AG08395 (cell line): ENCODE measurements around the gene SPG7.

Source experiments
- DNase-seq: peaks from one replicate; pipeline ENCODE4 v3.0.0; 2012; ENCODE audit warnings: mixed read lengths, low spot score

Gene SPG7

GRCh38 chr16:89517128-89517527 lies 8.9 kb downstream of the SPG7 start:
- no peak for DNase-seq

- DNase-seq, result no peak
Measured at GRCh38 chr16:89519881-89520280, 11.7 kb downstream of the SPG7 start.

DNA sequence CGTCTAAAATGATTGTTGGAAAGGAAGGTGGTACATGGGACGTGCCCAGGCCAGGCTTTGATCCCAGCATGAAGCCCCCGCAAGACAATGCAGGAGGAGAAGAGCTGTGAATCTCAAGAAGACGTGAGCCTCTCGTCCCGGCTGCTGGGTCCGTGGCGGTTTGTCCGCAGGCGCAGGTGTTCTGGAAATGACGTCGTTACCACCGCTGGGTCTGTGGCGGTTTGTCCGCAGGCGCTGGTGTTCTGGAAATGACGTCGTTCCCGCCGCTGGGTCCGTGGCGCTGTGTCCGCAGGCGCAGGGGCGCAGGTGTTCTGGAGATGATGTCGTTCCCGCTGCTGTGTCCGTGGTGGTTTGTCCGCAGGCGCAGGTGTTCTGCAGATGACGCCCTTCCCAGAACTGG lies 14.1 kb downstream of the SPG7 start:
- DNase-seq, result no peak

GRCh38 chr16:89523680-89524344 lies 15.6 kb downstream of the SPG7 start:
- DNase-seq, result no peak

- no peak for DNase-seq
Measured at GRCh38 chr16:89525146-89525913, 17.1 kb downstream of the SPG7 start.

DNA sequence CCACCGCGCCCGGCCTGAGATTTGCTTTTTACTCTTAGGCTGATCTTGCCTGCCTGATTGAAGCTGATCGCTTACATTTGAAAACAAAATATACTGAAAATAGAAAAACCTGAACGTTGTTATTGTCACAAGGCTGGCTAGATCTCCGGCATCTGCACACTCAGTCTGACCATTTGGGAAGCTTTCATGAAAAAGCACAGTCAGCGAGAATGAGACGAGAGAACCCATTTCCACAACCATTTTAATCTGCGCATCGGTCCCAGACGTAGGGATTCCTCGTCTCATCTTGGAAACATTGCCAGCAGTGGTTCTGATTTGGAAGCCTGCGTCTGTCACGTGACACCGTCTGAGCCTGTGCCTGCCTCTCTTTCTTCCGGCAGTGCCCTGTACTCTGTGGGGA lies 20.9 kb downstream of the SPG7 start:
- no peak for DNase-seq

- DNase-seq, result no peak
Measured at GRCh38 chr16:89530401-89531381, 22.5 kb downstream of the SPG7 start.

DNA sequence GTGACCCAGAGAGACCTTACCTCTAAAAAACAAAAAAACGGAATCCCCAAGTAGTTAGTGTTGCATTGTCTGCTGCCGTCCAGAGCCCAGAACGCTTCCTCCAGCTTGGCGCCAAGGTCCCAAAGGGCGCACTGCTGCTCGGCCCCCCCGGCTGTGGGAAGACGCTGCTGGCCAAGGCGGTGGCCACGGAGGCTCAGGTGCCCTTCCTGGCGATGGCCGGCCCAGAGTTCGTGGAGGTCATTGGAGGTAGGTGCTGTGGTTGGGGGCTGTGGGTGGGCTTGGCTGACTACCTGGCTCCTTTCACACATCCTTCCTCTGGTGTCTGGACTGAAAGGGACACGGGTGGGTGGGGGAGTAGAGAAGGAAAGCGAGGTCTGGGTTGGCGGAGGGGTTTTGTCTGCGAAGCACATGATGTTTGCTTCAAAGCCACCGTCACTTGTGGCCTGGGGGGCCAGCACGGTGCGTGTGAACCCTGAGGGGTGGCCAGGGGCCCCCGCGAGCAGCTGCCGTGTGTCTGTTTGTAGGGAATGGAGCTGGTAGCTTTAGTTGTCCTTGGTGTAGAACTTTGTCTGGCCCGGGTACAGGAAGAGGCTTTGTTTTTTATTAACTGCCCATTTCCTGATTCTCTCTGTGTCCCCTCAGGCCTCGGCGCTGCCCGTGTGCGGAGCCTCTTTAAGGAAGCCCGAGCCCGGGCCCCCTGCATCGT lies 23.8 kb downstream of the SPG7 start:
- no peak for DNase-seq

DNA sequence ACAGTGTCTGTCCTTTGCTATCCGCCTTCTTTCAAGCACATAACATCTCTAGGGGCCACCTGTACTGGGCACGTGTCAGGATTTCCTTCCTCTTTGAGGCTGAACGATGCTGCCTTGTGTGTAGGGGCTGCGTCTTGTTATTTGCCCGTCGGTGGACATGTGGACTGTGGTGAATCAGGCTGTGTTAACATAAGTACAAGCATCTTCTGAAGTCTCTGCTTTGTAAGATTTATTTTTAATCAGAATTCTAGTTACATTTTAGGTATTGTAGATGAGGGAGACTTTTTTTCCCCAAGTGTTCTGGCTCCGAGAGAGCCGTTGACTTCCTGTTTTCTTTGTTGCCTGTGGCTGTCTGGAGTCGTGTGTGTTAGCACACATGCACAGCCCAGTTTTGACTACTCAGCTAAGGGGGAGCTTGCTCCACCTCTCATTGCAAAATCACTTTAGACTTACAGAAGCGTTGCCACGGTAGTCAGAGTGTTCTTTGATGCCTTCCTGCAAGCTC lies 26.1 kb downstream of the SPG7 start:
- peak; percentile 37 for DNase-seq

DNA sequence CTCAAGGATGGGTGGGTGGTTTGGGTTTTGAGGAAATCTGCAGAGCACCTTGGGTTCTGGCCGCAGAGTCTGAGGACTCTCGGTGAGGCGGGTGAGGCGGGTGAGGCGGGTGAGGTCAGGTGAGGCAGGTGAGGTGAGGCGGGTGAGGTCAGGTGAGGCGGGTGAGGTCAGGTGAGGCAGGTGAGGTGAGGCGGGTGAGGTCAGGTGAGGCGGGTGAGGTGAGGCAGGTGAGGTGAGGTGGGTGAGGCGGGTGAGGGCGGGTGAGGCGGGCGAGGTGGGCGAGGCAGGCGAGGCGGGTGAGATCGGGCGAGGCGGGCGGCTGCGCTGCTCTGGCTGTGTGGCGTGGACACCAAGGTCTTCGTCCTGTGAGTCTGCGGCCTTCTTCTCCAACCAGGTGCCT lies 28.2 kb downstream of the SPG7 start:
- no peak for DNase-seq

GRCh38 chr16:89536886-89537548 lies 28.8 kb downstream of the SPG7 start:
- no peak for DNase-seq

GRCh38 chr16:89537549-89537925 lies 29.3 kb downstream of the SPG7 start:
- no peak for DNase-seq

GRCh38 chr16:89538286-89538685 lies 30.1 kb downstream of the SPG7 start:
- DNase-seq, result no peak

- DNase-seq, result no peak
Measured at GRCh38 chr16:89540557-89540956, 32.4 kb downstream of the SPG7 start.

DNA sequence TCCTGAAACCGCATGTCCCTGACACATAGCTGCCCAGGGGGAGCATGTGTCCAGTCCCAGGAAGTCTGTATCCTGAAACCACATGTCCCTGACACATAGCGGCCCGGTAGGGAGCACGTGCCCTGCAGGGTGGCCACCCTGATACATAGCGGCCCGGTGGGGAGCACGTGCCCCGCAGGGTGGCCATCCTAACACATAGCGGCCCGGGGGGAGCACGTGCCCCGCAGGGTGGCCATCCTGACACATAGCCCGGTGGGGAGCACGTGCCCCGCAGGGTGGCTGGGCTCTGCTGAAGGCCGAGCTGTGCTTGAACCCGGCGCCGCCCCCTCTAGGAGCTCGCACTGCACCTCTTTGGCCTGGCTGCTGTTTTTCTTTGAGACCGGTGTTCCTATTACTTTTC lies 33.6 kb downstream of the SPG7 start:
- DNase-seq, result no peak

- no peak for DNase-seq
Measured at GRCh38 chr16:89544113-89544512, 35.9 kb downstream of the SPG7 start.

DNA sequence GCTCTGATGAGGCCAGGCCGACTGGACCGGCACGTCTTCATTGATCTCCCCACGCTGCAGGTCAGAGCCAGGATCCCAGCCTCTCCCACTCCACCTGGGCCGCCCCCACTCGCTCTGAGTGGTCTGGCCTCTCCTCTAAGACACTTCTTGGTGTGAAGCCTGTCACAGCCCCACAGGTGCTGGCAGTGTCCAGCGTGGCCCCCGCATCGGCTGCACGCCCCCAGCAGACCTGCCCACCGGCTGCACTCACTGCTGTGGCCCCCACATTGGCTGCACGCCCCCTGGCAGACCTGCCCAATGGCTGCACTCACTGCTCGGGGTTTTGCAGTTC lies 36.5 kb downstream of the SPG7 start:
- no peak for DNase-seq

- DNase-seq, result no peak
Measured at GRCh38 chr16:89545044-89545830, 37.0 kb downstream of the SPG7 start.

- no peak for DNase-seq
Measured at GRCh38 chr16:89545831-89546574, 37.8 kb downstream of the SPG7 start.

DNA sequence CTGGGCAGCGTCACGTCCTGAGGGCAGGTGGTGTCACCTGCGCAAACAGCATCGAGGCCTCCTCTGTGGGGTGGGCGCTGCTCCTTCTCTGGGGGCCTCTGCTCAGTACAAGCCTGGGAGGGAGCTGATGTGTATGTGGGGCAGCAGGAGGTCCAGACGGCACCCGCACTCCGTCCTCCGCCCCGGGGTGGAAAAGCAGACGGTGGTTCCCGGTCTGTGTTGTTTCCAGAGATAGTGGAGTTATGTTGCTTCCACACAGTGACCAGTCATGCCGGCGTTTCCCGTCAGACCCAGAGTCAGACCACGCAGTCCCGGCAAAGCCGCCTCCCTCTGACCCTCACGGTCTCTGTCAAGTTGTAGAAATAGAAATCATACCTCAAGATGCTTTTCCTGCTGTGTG lies 38.6 kb downstream of the SPG7 start:
- no peak for DNase-seq
